Kidney capillary endothelial cell (primary cell): ENCODE data around the gene ZCCHC9.

Experiments used
- DNase-seq: peaks from one replicate; pipeline ENCODE4 v3.0.0-alpha.2; 2018; ENCODE audit warnings: low spot score

The ZCCHC9 gene

DNA sequence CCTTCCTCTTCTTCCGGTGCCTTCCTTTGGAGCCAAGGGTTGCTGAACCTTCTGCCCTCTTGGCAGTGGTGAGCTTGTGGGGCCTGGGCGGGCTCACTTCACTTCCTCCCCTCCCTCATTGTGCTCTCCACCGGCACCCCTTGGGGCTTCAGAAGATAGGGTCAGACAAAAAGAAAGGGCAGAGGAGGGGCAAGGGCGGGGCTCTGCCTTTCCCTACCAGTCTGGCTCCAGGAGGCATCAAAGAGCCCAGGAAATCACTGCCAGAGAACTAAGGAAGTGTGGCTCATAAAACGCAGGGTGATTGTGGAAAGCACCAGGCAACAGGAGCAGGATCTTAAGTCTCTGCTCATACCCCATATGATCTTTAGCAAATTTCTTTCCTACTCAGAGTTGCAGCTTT lies 57.7 kb downstream of the ZCCHC9 start:
- DNase-seq, result no peak

DNA sequence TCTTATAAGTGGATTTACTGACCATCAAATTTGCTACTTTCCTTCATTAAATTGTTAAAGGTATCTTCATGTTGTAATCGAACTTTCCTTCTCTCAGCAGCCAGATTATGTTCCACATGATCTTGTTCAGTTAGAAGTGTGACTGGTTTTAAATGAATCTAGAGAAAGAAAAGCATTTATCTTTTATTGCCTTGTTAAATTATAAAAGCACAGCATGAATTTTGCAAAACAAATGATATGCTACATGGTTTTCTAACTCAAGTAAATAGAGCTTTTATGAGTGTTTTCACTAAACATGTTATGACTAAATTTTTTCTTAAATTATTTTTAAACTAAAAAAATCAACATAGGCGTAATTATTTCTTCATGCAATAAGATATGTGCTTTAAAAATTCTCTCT lies 58.5 kb downstream of the ZCCHC9 start:
- no peak for DNase-seq

DNA sequence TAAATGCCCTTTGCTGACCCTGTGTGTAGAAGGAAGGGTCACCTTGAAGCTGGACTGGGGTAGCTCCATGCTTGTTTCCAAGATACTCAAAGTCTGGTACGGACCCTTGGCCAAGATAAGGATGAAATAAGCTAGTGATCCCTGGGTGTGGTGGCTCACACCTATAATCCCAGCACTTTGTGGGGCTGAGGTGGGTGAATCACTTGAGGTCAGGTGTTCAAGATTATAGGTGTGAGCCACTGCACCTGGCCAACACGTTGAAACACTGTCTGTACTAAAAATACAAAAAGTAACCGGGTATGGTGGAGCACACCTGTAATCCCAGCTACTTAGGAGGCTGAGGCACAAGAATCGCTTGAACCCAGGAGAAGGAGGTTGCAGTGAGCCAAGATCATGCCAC lies 59.3 kb downstream of the ZCCHC9 start:
- DNase-seq, result no peak

DNA sequence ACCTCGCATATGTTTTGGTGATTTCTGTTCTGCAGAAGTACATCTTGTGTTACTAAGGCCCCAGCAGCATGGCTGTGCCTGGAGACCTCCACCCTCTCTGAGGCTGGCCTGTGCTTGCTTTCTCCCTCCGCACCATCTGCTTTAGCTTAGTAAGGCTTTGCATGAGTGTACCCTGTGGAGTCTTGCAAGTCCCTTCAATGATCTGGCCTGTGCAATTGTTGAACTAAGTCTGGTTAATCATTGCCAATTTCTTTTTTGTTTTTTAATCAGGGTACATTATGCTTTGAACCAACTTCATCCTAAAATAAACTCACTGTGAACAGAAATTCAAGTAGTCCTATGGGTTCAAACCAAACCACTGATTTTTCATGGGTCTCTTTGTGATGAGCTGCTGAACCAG lies 60.2 kb downstream of the ZCCHC9 start:
- DNase-seq, result no peak
